T-helper 17 cell (primary cell): ENCODE results near the gene MMP26. TPM values are rescaled to one million over a fixed set of nuclear protein-coding genes. Genes with fewer than 3 reads are reported as not detected.

Source experiments
- ATAC-seq: fragments of 150-1000 bp; cut with Tn5 transposase; 2 replicates; pipeline ENCODE4 v1.10.0; 2021; ENCODE audit warnings: mild to moderate bottlenecking, moderate library complexity
- DNase-seq, 3 donors: peaks; one replicate each; pipeline versions ENCODE4 v3.0.0 to v3.0.0-alpha.2; 2020 to 2021
- H3K9me3 ChIP-seq: one replicate; pipeline ENCODE4 v1.7.0; 2013; ENCODE audit warnings: low read length, mild to moderate bottlenecking; ENCODE audit not compliant: control insufficient read depth, poor library complexity, severe bottlenecking
- H3K27ac Mint-ChIP-seq: one replicate; pipeline ENCODE4 v1.8.0; 2022; ENCODE audit warnings: mild to moderate bottlenecking, moderate library complexity, mixed read lengths
- H3K27me3 Mint-ChIP-seq: one replicate; pipeline ENCODE4 v1.8.0; 2022; ENCODE audit warnings: mixed read lengths
- H3K36me3 Mint-ChIP-seq: one replicate; pipeline ENCODE4 v1.8.0; 2022; ENCODE audit warnings: low read depth, mixed read lengths
- H3K4me1 Mint-ChIP-seq: one replicate; pipeline ENCODE4 v1.8.0; 2022; ENCODE audit warnings: mild to moderate bottlenecking, mixed read lengths
- H3K4me3 Mint-ChIP-seq: one replicate; pipeline ENCODE4 v1.8.0; 2022; ENCODE audit warnings: mild to moderate bottlenecking, moderate library complexity, mixed read lengths
- total RNA-seq, 4 donors: library from RNA in 2 of 4; stranded (reverse) in 2 of 4; gene quantifications; one replicate each; pipeline ENCODE4 v1.2.3 and lab custom pipeline; 2022 to 2026

The MMP26 gene
- total RNA-seq, result not detected
- 0 reads per million in 2 donors for total RNA-seq (lab: John Stamatoyannopoulos, UW)

- Mint-ChIP-seq H3K4me3 (no peak within 1 kb of the TSS), H3K4me1 (peaks cover 2% of the 10 kb centered on the region), H3K27ac (no peak within 1 kb of the TSS), H3K36me3 (no peaks in the 10 kb centered on the region), H3K27me3 (peaks cover 38% of the 10 kb centered on the region)
- DNase-seq (no peak), ATAC-seq (no peak)
- H3K9me3 ChIP-seq, result no peaks in the 10 kb centered on the region
These were observed at the start of gene MMP26 for GRCh38 chr11:4704054-4704789. TSS of gene MMP26 (plus strand) at chr11:4704784.

GRCh38 chr11:4658629-4659445, 45.7 kb upstream of the MMP26 start:
- no peak for ATAC-seq
- peaks cover 32% of the 10 kb centered on the region for H3K27me3 Mint-ChIP-seq
- no peak overlapping the region for H3K4me3 Mint-ChIP-seq
- H3K4me1 Mint-ChIP-seq, result no peaks in the 10 kb centered on the region
- no peaks in the 10 kb centered on the region for H3K36me3 Mint-ChIP-seq
- no peak overlapping the region for H3K27ac Mint-ChIP-seq
- no peaks in the 10 kb centered on the region for H3K9me3 ChIP-seq
- DNase-seq, result no peak

GRCh38 chr11:4662876-4663275, 41.7 kb upstream of the MMP26 start:
- Mint-ChIP-seq H3K27ac (no peak overlapping the region), H3K4me3 (no peak overlapping the region), H3K27me3 (peaks cover 33% of the 10 kb centered on the region), H3K36me3 (no peaks in the 10 kb centered on the region), H3K4me1 (no peaks in the 10 kb centered on the region)
- no peak for DNase-seq
- no peak for ATAC-seq
- no peaks in the 10 kb centered on the region for H3K9me3 ChIP-seq

- ATAC-seq (no peak), DNase-seq (no peak)
- Mint-ChIP-seq H3K27ac (no peak overlapping the region), H3K4me1 (no peaks in the 10 kb centered on the region), H3K36me3 (no peaks in the 10 kb centered on the region), H3K27me3 (peaks cover 34% of the 10 kb centered on the region), H3K4me3 (no peak overlapping the region)
- H3K9me3 ChIP-seq, result no peaks in the 10 kb centered on the region
These were observed 40.4 kb upstream of the MMP26 start for GRCh38 chr11:4664183-4664582.

GRCh38 chr11:4664786-4665185, 39.8 kb upstream of the MMP26 start:
- ATAC-seq, result no peak
- no peaks in the 10 kb centered on the region for H3K4me1 Mint-ChIP-seq

GRCh38 chr11:4665424-4665823, 39.2 kb upstream of the MMP26 start:
- Mint-ChIP-seq H3K4me1 (no peaks in the 10 kb centered on the region), H3K27me3 (peaks cover 35% of the 10 kb centered on the region), H3K36me3 (no peaks in the 10 kb centered on the region), H3K4me3 (no peak overlapping the region), H3K27ac (no peak overlapping the region)
- ATAC-seq (no peak), DNase-seq (no peak)
- no peaks in the 10 kb centered on the region for H3K9me3 ChIP-seq

More at GRCh38 chr11:4664786-4665185, 39.8 kb upstream of the MMP26 start:
- no peaks in the 10 kb centered on the region for H3K9me3 ChIP-seq
- Mint-ChIP-seq H3K27me3 (peaks cover 39% of the 10 kb centered on the region), H3K4me3 (no peak overlapping the region), H3K27ac (no peak overlapping the region), H3K36me3 (no peaks in the 10 kb centered on the region)
- DNase-seq, result no peak

- H3K4me1 Mint-ChIP-seq, result peaks cover 4% of the 10 kb centered on the region
- H3K27me3 Mint-ChIP-seq, result peaks cover 61% of the 10 kb centered on the region
- DNase-seq (no peak), ATAC-seq (no peak)
- H3K9me3 ChIP-seq, result no peaks in the 10 kb centered on the region
- H3K36me3 Mint-ChIP-seq, result no peaks in the 10 kb centered on the region
- H3K27ac Mint-ChIP-seq, result no peak overlapping the region
- H3K4me3 Mint-ChIP-seq, result no peak overlapping the region
These were observed 32.8 kb upstream of the MMP26 start for GRCh38 chr11:4671741-4672140.

- H3K9me3 ChIP-seq, result no peaks in the 10 kb centered on the region
- Mint-ChIP-seq H3K27ac (no peak overlapping the region), H3K36me3 (no peaks in the 10 kb centered on the region), H3K4me1 (peaks cover 4% of the 10 kb centered on the region), H3K4me3 (no peak overlapping the region), H3K27me3 (peaks cover 62% of the 10 kb centered on the region)
- DNase-seq (no peak), ATAC-seq (no peak)
These were observed 32.1 kb upstream of the MMP26 start for GRCh38 chr11:4672470-4672869.

GRCh38 chr11:4673781-4674180, 30.8 kb upstream of the MMP26 start:
- Mint-ChIP-seq H3K4me1 (peaks cover 4% of the 10 kb centered on the region), H3K4me3 (no peak overlapping the region), H3K27ac (no peak overlapping the region), H3K27me3 (peaks cover 62% of the 10 kb centered on the region), H3K36me3 (no peaks in the 10 kb centered on the region)
- ATAC-seq, result no peak
- DNase-seq, result no peak
- H3K9me3 ChIP-seq, result no peaks in the 10 kb centered on the region

- no peak overlapping the region for H3K27ac Mint-ChIP-seq
These were observed 26.6 kb upstream of the MMP26 start for GRCh38 chr11:4677948-4678347.

GRCh38 chr11:4680341-4680740, 24.2 kb upstream of the MMP26 start:
- H3K4me3 Mint-ChIP-seq, result no peak overlapping the region
- H3K9me3 ChIP-seq, result no peaks in the 10 kb centered on the region
- no peak for DNase-seq
- H3K27me3 Mint-ChIP-seq, result peaks cover 31% of the 10 kb centered on the region
- no peak overlapping the region for H3K27ac Mint-ChIP-seq
- ATAC-seq, result no peak
- no peaks in the 10 kb centered on the region for H3K4me1 Mint-ChIP-seq
- H3K36me3 Mint-ChIP-seq, result no peaks in the 10 kb centered on the region

More at GRCh38 chr11:4677948-4678347, 26.6 kb upstream of the MMP26 start:
- Mint-ChIP-seq H3K27me3 (peaks cover 42% of the 10 kb centered on the region), H3K36me3 (no peaks in the 10 kb centered on the region), H3K4me3 (no peak overlapping the region), H3K4me1 (peaks cover 4% of the 10 kb centered on the region)
- no peak for DNase-seq
- ATAC-seq, result no peak
- H3K9me3 ChIP-seq, result no peaks in the 10 kb centered on the region

- no peak for ATAC-seq
These were observed 21.8 kb upstream of the MMP26 start for GRCh38 chr11:4682623-4683419.

More at GRCh38 chr11:4682623-4683419, 21.8 kb upstream of the MMP26 start:
- H3K27ac Mint-ChIP-seq, result no peak overlapping the region
- no peak overlapping the region for H3K4me3 Mint-ChIP-seq
- H3K36me3 Mint-ChIP-seq, result no peaks in the 10 kb centered on the region
- no peaks in the 10 kb centered on the region for H3K4me1 Mint-ChIP-seq
- H3K27me3 Mint-ChIP-seq, result peaks cover 16% of the 10 kb centered on the region
- no peak for DNase-seq
- H3K9me3 ChIP-seq, result no peaks in the 10 kb centered on the region
